Mononuclear cell (primary cell): ENCODE measurements around the gene LRRC74B. TPM values are rescaled to one million over a fixed set of nuclear protein-coding genes. Genes with fewer than 3 reads are reported as not detected.
"Not testable (repeated sequence)": the region's sequence is repeated elsewhere in the genome, so short reads cannot be mapped to it uniquely, and the experiment has no call there.

Source experiments
- H3K27me3 ChIP-seq: 2 replicates; pipeline ENCODE4 v1.6.0; 2011; ENCODE audit warnings: low read length, control low read depth; ENCODE audit not compliant: insufficient read depth
- H3K4me1 ChIP-seq: 2 replicates; pipeline ENCODE4 v1.5.1; 2011; ENCODE audit warnings: mild to moderate bottlenecking, low read length, control low read depth; ENCODE audit not compliant: insufficient read depth
- H3K4me3 ChIP-seq: 2 replicates; pipeline ENCODE4 v1.5.1; 2011; ENCODE audit warnings: mild to moderate bottlenecking, low read length, moderate library complexity
- H3K9me3 ChIP-seq: 2 replicates; pipeline ENCODE4 v1.5.1; 2011; ENCODE audit warnings: low read depth, mild to moderate bottlenecking, control low read depth, low read length
- total RNA-seq: library from RNA; depleted of rRNA; stranded (reverse); fragments of >200 nt; gene quantifications from one replicate; pipeline ENCODE4 v1.2.3, GENCODE V29; 2012

The LRRC74B gene
- total RNA-seq, 1 donor, result not detected

- no peaks in the 10 kb centered on the region for H3K27me3 ChIP-seq
- H3K4me3 ChIP-seq, result no peak overlapping the region
- H3K9me3 ChIP-seq, result no peaks in the 10 kb centered on the region
- peaks cover 8% of the 10 kb centered on the region for H3K4me1 ChIP-seq
Observed at GRCh38 chr22:21054046-21054713, 8.4 kb downstream of the LRRC74B start.

GRCh38 chr22:21054714-21055563 lies 9.2 kb downstream of the LRRC74B start:
- peaks cover 8% of the 10 kb centered on the region for H3K4me1 ChIP-seq
- H3K27me3 ChIP-seq, result no peaks in the 10 kb centered on the region
- no peaks in the 10 kb centered on the region for H3K9me3 ChIP-seq
- H3K4me3 ChIP-seq, result no peak overlapping the region

- no peaks in the 10 kb centered on the region for H3K27me3 ChIP-seq
- no peak overlapping the region for H3K4me3 ChIP-seq
- H3K9me3 ChIP-seq, result no peaks in the 10 kb centered on the region
- H3K4me1 ChIP-seq, result peaks cover 8% of the 10 kb centered on the region
Observed at GRCh38 chr22:21055564-21055834, 9.8 kb downstream of the LRRC74B start.

DNA sequence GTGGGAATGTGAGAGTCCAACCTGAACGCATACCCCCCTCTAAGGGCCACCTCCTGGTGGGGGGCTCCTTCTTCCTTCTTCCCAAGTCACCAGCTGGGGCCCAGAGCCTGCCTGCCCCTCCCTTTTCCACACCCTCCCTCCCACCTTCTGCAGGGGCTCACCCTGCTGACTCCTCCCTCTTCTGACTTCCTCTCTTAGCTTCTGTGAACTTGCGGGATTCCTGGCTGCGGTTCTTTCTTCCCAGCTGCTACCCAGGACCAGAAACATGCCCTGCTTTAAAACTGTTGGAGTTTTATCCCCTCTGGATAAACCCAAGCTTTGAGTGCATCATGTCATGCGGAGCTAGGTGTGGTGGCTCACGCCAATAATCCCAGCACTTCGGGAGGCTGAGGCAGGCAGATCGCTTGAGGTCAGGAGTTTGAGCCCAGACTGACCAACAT lies 10.2 kb downstream of the LRRC74B start:
- Histone ChIP-seq H3K4me3 (no peak overlapping the region), H3K4me1 (peaks cover 8% of the 10 kb centered on the region)

GRCh38 chr22:21060363-21060762 lies 14.6 kb downstream of the LRRC74B start:
- not testable (repeated sequence) for H3K4me1 ChIP-seq, H3K27me3 ChIP-seq, H3K9me3 ChIP-seq, H3K4me3 ChIP-seq

More for the DNA sequence above, 10.2 kb downstream of the LRRC74B start:
- Histone ChIP-seq H3K27me3 (no peaks in the 10 kb centered on the region), H3K9me3 (no peaks in the 10 kb centered on the region)

DNA sequence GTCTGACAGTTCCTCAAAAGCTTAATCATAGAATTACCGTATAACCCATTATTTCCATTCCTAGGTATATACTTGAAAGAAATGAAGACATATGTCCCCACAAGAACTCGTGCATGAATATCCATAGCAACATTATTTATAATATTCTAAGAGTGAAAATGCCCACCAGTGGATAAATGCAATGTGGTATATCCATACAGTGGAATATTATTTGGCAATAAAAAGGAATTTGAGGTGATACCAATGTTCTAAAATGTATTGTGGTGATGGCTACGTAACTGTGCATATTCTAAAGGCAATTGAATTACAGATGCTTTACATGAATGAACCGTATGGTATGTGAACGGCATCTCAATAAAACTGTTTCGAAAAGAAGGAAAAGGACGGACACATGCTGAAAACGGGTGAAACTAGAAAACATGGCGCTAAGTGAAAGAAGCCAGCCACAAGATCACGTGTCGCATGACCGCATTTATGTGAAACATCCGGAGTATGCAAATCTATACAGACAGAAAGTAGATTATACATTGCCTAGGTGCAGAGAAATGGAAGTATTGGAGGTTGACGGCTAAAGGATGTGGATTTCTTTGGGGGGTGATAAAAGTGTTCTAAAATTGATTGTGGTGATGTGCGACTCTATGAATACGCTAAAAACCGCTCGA lies 16.0 kb downstream of the LRRC74B start:
- H3K27me3 ChIP-seq, H3K4me1 ChIP-seq, H3K9me3 ChIP-seq, H3K4me3 ChIP-seq: not testable (repeated sequence)

- H3K4me3 ChIP-seq, H3K9me3 ChIP-seq, H3K4me1 ChIP-seq, H3K27me3 ChIP-seq: not testable (repeated sequence)
Observed at GRCh38 chr22:21064425-21064824, 18.7 kb downstream of the LRRC74B start.

DNA sequence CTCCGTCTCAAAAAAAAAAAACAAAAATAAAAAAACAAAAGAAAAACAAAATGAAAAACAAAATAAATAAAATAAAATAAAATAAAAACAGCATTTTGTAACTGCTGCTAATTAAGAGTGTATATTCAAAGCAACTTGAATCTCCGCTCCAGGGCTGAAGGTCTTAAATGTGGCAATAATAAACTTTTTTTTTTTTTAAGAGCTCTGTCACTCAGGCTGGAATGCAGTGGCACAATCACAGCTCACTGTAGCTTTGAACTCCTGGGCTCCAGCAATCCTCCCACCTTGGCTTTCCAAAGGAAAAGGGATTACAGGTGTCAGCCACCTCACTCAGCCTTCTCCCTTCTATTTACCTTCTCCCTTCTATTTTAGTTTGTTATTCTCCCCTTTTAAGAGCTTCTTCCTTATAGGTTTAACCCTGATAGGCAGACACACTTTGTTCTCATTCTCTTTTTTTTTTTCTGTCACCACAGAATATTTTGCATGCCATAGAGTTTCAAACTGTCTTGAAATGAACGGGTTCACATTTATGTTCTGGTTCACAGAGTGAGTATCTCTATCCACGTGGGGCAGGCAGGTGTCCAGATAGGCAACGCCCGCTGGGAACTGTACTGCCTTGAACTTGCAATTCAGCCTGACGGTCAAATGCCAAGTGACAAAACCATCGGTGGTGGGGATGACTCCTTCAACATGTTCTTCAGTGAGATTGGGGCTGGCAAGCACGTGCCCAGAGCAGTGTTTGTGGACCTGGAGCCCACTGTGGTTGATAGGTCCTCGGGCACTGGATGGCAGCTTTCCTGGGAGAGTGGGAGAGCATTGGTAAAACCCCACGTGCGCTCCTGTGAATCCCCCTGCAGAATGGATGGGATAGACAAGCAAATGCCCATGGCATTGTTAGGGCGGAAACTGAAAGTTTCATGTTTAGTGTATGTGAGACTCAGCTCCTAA lies 19.4 kb downstream of the LRRC74B start:
- H3K4me1 ChIP-seq, result no peaks in the 10 kb centered on the region
- H3K9me3 ChIP-seq, result no peaks in the 10 kb centered on the region
- no peak overlapping the region for H3K4me3 ChIP-seq
- H3K27me3 ChIP-seq, result no peaks in the 10 kb centered on the region

GRCh38 chr22:21067075-21067900 lies 21.5 kb downstream of the LRRC74B start:
- Histone ChIP-seq H3K27me3 (no peaks in the 10 kb centered on the region), H3K4me1 (no peaks in the 10 kb centered on the region), H3K9me3 (no peaks in the 10 kb centered on the region), H3K4me3 (no peak overlapping the region)

DNA sequence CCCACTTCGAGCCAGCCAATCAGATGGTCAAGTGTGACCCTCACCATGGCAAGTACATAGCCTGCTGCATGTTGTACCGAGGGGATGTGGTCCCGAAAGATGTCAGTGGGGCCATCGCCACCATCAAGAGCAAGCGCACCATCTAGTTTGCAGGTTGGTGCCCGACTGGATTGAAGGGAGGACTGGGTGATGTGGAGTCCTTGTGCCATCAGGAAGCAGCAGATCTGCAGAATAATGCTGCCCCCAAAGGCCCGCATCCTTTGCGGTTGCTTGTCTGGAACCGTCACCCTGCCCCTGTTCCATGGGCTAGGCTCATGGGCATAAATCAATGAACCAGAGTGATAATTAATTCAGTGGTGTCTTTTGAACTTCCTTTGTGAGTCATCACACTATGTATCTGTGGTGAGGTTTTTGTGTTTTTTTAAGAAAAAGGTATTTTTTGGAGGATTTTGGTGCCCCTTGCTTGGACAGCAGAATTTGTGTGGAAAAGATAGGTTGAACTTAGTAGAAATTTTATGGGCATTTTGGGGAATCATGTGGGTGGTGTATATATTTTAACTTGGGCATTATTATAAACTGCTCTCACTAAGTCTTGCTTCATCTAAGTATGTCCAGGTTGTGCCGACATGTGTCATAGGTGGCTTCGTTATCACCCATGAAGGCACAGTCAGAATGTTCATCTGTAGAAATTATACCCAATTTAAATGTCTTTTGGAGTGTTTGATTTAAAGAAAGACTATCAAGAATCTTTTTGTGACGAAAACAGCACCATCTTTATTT lies 22.3 kb downstream of the LRRC74B start:
- Histone ChIP-seq H3K9me3 (no peaks in the 10 kb centered on the region), H3K4me1 (no peaks in the 10 kb centered on the region), H3K27me3 (no peaks in the 10 kb centered on the region), H3K4me3 (no peak overlapping the region)

DNA sequence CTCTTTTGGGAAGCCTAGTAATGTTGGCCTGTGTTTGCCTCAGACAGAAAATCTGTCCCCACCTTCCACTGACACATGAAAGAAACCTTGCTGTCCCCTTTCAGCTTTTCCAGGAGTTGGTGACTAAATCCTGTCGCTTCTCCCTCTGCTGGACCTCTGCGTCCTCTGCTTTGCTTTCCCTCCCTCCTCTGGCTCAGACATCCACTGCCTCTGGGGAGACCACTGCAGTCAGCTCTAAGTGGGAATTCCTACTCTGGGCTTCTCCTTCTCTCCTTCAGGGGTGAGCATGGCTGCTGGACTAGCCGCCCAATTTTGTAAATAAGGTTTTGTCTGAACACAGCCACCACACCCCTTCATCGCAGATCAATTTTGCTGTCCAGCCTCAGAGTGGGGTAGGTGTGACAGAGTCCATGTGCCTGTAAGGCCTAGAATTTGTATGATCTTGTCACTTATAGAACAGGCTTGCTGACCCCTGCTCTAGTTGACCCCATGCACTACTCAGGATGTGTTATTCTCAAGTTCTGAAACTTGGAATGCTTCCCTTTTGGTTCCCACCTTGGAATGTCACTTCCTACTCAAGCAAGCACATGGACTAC lies 23.0 kb downstream of the LRRC74B start:
- Histone ChIP-seq H3K4me3 (no peak overlapping the region), H3K27me3 (no peaks in the 10 kb centered on the region), H3K9me3 (no peaks in the 10 kb centered on the region), H3K4me1 (no peaks in the 10 kb centered on the region)

GRCh38 chr22:21069375-21069774 lies 23.6 kb downstream of the LRRC74B start:
- no peaks in the 10 kb centered on the region for H3K27me3 ChIP-seq
- H3K9me3 ChIP-seq, result no peaks in the 10 kb centered on the region
- H3K4me3 ChIP-seq, result no peak overlapping the region
- H3K4me1 ChIP-seq, result no peaks in the 10 kb centered on the region
